Endothelial cell of umbilical vein (primary cell): ENCODE data around the gene PACS1. TPM values are rescaled to one million over a fixed set of nuclear protein-coding genes. Genes with fewer than 3 reads are reported as not detected.

Experiments
- BruUV-seq: library from RNA; stranded (reverse); fragments of 400-500 nt; replicated peaks from 2 replicates; lab custom pipeline; 2021; lab: Mats Ljungman, UMichigan
- CTCF ChIA-PET: fragments of 300-600, 350-600 bp; sonication (Branson Sonifier 250); formaldehyde crosslinking; loops from one replicate; lab custom pipeline; 2021; ENCODE audit warnings: antibody characterized with exemption, inconsistent platforms; lab: Charles Lee
- POLR2A ChIA-PET: fragments of 300-600, 350-600 bp; sonication (Branson Sonifier 250); formaldehyde crosslinking; loops from one replicate; lab custom pipeline; 2021; ENCODE audit warnings: antibody characterized with exemption, inconsistent platforms; lab: Charles Lee
- DNase-seq: peaks from one replicate; pipeline ENCODE4 v3.0.0-alpha.2; 2011; ENCODE audit warnings: low read depth, low spot score
- FAIRE-seq: peaks from 2 replicates; lab custom pipeline; 2011; peaks lifted over from hg19 to GRCh38; lab: Jason Lieb, UNC
- H2AFZ ChIP-seq: 2 replicates; pipeline ENCODE4 v1.6.0; 2012; ENCODE audit warnings: low read depth, low read length, control low read depth, inconsistent platforms
- H3K27ac ChIP-seq: 2 replicates; pipeline ENCODE4 v1.5.1; 2011; ENCODE audit warnings: low read depth, mild to moderate bottlenecking, control low read depth, low read length, moderate library complexity; ENCODE audit not compliant: insufficient read depth
- H3K27me3 ChIP-seq, 2 experiments: 2 replicates each; pipeline versions ENCODE4 v1.6.0 to v1.6.1; 2011; ENCODE audit warnings: low read length in 2 of 2, mixed read lengths in 1 of 2; ENCODE audit not compliant: control insufficient read depth in 2 of 2, insufficient read depth in 2 of 2
- H3K36me3 ChIP-seq, 2 experiments: 2 replicates in 1 of 2; 3 replicates in 1 of 2; pipeline ENCODE4 v1.5.1; 2011; ENCODE audit warnings: low read length in 2 of 2, mild to moderate bottlenecking in 1 of 2, moderate library complexity in 1 of 2; ENCODE audit not compliant: control insufficient read depth in 2 of 2, insufficient read depth in 2 of 2; ENCODE audit errors: extremely low read depth in 1 of 2
- H3K4me1 ChIP-seq: 3 replicates; pipeline ENCODE4 v1.5.1; 2011; ENCODE audit warnings: mild to moderate bottlenecking, low read length; ENCODE audit not compliant: control insufficient read depth, insufficient read depth; ENCODE audit errors: extremely low read depth
- H3K4me2 ChIP-seq: 2 replicates; pipeline ENCODE4 v1.6.1; 2011; ENCODE audit warnings: low read length, control low read depth, mixed read lengths; ENCODE audit not compliant: insufficient read depth
- H3K4me3 ChIP-seq, 3 experiments: fragments of 200-600 bp in 1 of 3; sonication (generic), shearing (Covaris generic) in 1 of 3; replicated peaks in 1 of 3; 2 replicates each; pipeline ENCODE4 v1.5.1; 2011 to 2016; ENCODE audit warnings: control low read depth in 3 of 3, low read length in 3 of 3, mild to moderate bottlenecking in 2 of 3, inconsistent platforms in 1 of 3, low read depth in 1 of 3, moderate library complexity in 1 of 3; ENCODE audit not compliant: insufficient read depth in 1 of 3
- H3K79me2 ChIP-seq: 2 replicates; pipeline ENCODE4 v1.6.0; 2012; ENCODE audit warnings: low read length, inconsistent platforms; ENCODE audit not compliant: control insufficient read depth, insufficient read depth
- H3K9ac ChIP-seq: replicated peaks from 2 replicates; pipeline ENCODE3; 2011; ENCODE audit warnings: low read length, control low read depth; ENCODE audit not compliant: insufficient read depth; ENCODE audit errors: extremely low read depth
- H3K9me1 ChIP-seq: replicated peaks from 3 replicates; pipeline ENCODE4 v1.6.0; 2011; ENCODE audit warnings: mild to moderate bottlenecking, low read length; ENCODE audit not compliant: control insufficient read depth, insufficient read depth; ENCODE audit errors: extremely low read depth
- H3K9me3 ChIP-seq: replicated peaks from 2 replicates; pipeline ENCODE4 v1.5.1; 2012; ENCODE audit warnings: low read length, inconsistent platforms; ENCODE audit not compliant: control insufficient read depth, insufficient read depth
- H4K20me1 ChIP-seq: replicated peaks from 2 replicates; pipeline ENCODE3; 2011; ENCODE audit warnings: mild to moderate bottlenecking, low read length; ENCODE audit not compliant: control insufficient read depth, insufficient read depth; ENCODE audit errors: extremely low read depth
- EZH2 ChIP-seq: IDR thresholded peaks from 2 replicates; pipeline ENCODE4 v1.6.1; 2012; ENCODE audit warnings: borderline replicate concordance, low read depth, mild to moderate bottlenecking, moderate library complexity, low read length, inconsistent platforms; ENCODE audit not compliant: severe bottlenecking
- FOS ChIP-seq: IDR thresholded peaks from 2 replicates; pipeline ENCODE4 v1.6.1; 2011; ENCODE audit warnings: mild to moderate bottlenecking, low read length, moderate library complexity, borderline replicate concordance; ENCODE audit not compliant: insufficient read depth
- GATA2 ChIP-seq: IDR thresholded peaks from 2 replicates; pipeline ENCODE4 v1.7.0; 2011; ENCODE audit warnings: low read depth, mild to moderate bottlenecking, moderate library complexity, mixed read lengths, low read length; ENCODE audit not compliant: insufficient read length, insufficient read depth
- JUN ChIP-seq: IDR thresholded peaks from 2 replicates; pipeline ENCODE4 v1.6.1; 2011; ENCODE audit warnings: borderline replicate concordance, low read depth; ENCODE audit not compliant: insufficient read length, insufficient read depth
- MYC ChIP-seq: IDR thresholded peaks from one replicate; pipeline ENCODE4 v1.6.1; 2011; ENCODE audit warnings: mild to moderate bottlenecking, low read depth, low read length
- POLR2A ChIP-seq: IDR thresholded peaks from 2 replicates; pipeline ENCODE4 v1.6.1; 2012; ENCODE audit warnings: low read depth, mild to moderate bottlenecking, control low read depth, low read length
- POLR2AphosphoS5 ChIP-seq: IDR thresholded peaks from 2 replicates; pipeline ENCODE4 v1.6.1; 2012; ENCODE audit warnings: low read depth, mild to moderate bottlenecking, control low read depth, low read length, moderate library complexity; ENCODE audit not compliant: insufficient read depth
- dilution Hi-C: fragments of 300-500 bp; cut with MboI; formaldehyde crosslinking; loops from one replicate; pipeline ENCODE4 v1.15.0; 2019; ENCODE audit warnings: low sequenced_read_pairs; ENCODE audit not compliant: extremely low pct_ligation_motif_present
- intact Hi-C: fragments of 100-400 bp; cut with micrococcal nuclease; formaldehyde crosslinking; loops from one replicate; pipeline ENCODE4 v1.10.0; 2022
- polyA plus RNA-seq, 4 experiments: library from polyadenylated mRNA; depleted of rRNA in 3 of 4; stranded (reverse) in 3 of 4; unstranded in 1 of 4; fragments of >200 nt; gene quantifications; 2 replicates each; pipeline versions ENCODE4 v1.2.1 to v1.2.3, GENCODE V29; 2011 to 2012; ENCODE audit warnings: missing spikeins in 1 of 4
- total RNA-seq: library from RNA; stranded (reverse); gene quantifications from 2 replicates; pipeline ENCODE4 v1.2.3, GENCODE V29; 2021
- TF ChIP-seq, protein P1 (sequence below): IDR thresholded peaks from 2 replicates; pipeline ENCODE4 v1.6.1; 2011; ENCODE audit not compliant: insufficient read depth, insufficient read length
- TF ChIP-seq, protein P2 (sequence below), 2 donors: IDR thresholded peaks; 1 replicate in 1 of 2; 2 replicates in 1 of 2; pipeline ENCODE4 v1.5.1; 2011; ENCODE audit warnings: low read length in 2 of 2, mild to moderate bottlenecking in 2 of 2, moderate library complexity in 2 of 2, control low read depth in 1 of 2, inconsistent platforms in 1 of 2, low read depth in 1 of 2; ENCODE audit not compliant: insufficient read depth in 1 of 2; ENCODE audit errors: extremely low read depth in 1 of 2

The PACS1 gene
- total and polyA plus RNA-seq, 2 donors (not counting 3 experiments of a cell fraction or from before 2014, with no cell fraction given): 26.4 to 64.4 TPM

DNA sequence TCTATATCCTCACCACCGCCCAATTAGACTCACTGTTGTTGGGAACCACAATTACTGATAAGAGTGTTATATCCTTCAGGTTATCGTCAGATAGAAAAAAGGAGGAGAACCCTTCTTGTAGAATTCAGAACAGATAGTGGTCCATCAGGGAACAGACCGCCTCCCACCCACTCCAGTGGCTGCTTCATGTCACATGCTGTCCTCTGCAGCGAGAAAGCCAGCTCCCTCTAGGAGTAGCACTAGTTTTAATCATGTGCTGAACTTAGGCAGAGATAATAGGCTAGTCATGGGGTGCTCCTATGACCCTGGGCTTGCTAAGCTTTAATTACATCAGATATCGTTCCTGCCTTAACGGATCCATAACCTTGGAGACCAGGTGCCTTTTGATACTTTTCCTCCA, 146.8 kb downstream of the PACS1 start:
- no peaks in the 10 kb centered on the region for H3K9me3 ChIP-seq
- H3K79me2 ChIP-seq: no peaks in the 10 kb centered on the region
- no peak overlapping the region for H3K27ac ChIP-seq
- DNase-seq (no peak), FAIRE-seq (no peak)
- no peaks in the 10 kb centered on the region for H3K27me3 ChIP-seq
- dilution Hi-C loops: no loop called here
- no peak overlapping the region for H2AFZ ChIP-seq
- H4K20me1 ChIP-seq: no peaks in the 10 kb centered on the region
- ChIA-PET CTCF (no interaction called here), POLR2A (no interaction called here)
- BruUV-seq: no TSS peak
- no peaks in the 10 kb centered on the region for H3K9me1 ChIP-seq
- H3K4me2 ChIP-seq: no peak overlapping the region
- intact Hi-C loops: no loop called here
- no peak for TF ChIP-seq FOS
- no peak for TF ChIP-seq MYC
- TF ChIP-seq EZH2: no peak
- TF ChIP-seq, protein P1, sequence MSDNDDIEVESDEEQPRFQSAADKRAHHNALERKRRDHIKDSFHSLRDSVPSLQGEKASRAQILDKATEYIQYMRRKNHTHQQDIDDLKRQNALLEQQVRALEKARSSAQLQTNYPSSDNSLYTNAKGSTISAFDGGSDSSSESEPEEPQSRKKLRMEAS: no peak
- TF ChIP-seq, protein P2, sequence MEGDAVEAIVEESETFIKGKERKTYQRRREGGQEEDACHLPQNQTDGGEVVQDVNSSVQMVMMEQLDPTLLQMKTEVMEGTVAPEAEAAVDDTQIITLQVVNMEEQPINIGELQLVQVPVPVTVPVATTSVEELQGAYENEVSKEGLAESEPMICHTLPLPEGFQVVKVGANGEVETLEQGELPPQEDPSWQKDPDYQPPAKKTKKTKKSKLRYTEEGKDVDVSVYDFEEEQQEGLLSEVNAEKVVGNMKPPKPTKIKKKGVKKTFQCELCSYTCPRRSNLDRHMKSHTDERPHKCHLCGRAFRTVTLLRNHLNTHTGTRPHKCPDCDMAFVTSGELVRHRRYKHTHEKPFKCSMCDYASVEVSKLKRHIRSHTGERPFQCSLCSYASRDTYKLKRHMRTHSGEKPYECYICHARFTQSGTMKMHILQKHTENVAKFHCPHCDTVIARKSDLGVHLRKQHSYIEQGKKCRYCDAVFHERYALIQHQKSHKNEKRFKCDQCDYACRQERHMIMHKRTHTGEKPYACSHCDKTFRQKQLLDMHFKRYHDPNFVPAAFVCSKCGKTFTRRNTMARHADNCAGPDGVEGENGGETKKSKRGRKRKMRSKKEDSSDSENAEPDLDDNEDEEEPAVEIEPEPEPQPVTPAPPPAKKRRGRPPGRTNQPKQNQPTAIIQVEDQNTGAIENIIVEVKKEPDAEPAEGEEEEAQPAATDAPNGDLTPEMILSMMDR (IDR thresholded peaks at IDR 0.05; ENCODE audit: extremely low read depth in 1 of 2, insufficient read depth in 1 of 2, low read depth in 1 of 2, low read length in 2 of 2): no peak
- TF ChIP-seq POLR2A: no peak
- no peak for TF ChIP-seq POLR2AphosphoS5
- no peak for TF ChIP-seq JUN
- no peak for TF ChIP-seq GATA2
- H3K36me3 ChIP-seq: peaks cover 4 to 29% of the 10 kb centered on the region in 2 experiments
- H3K9ac ChIP-seq: no peak overlapping the region
- H3K4me1 ChIP-seq: no peaks in the 10 kb centered on the region
- H3K4me3 ChIP-seq: no peak overlapping the region
